Measurements from ENCODE around the gene KLHL11. TPM values are rescaled to one million over a fixed set of nuclear protein-coding genes. Genes with fewer than 3 reads are reported as not detected.
"Not testable (repeated sequence)": the region's sequence is repeated elsewhere in the genome, so short reads cannot be mapped to it uniquely, and the experiment has no call there.

Gene KLHL11
- total RNA-seq, 1 donor from 2014 or later: 15.2 TPM

GRCh38 chr17:41849251-41849990, 15.8 kb downstream of the KLHL11 start:
- no peak for DNase-seq (ENCODE audit: extremely low spot score in 2 of 2)
- intact Hi-C loops (cut with DNase I): no loop called here

GRCh38 chr17:41848788-41849187, 16.4 kb downstream of the KLHL11 start:
- Histone ChIP-seq H3K36me3 (peaks cover 0 to 10% of the 10 kb centered on the region in 2 donors), H3K4me1 (peaks cover 22% of the 10 kb centered on the region), H3K27me3 (no peaks in the 10 kb centered on the region), H3K9me3 (no peaks in the 10 kb centered on the region), H3K27ac (no peak overlapping the region), H3K4me3 (no peak overlapping the region)
- intact Hi-C loops (cut with DNase I): no loop called here
- TF ChIP-seq CTCF (IDR thresholded peaks at IDR 0.05) (no peak), POLR2AphosphoS5 (IDR thresholded peaks at IDR 0.05; ENCODE audit: insufficient read depth in 1 of 2, low read depth in 1 of 2) (no peak), POLR2A (IDR thresholded peaks at IDR 0.05) (no peak)
- DNase-seq (ENCODE audit: extremely low spot score in 2 of 2): no peak

More at GRCh38 chr17:41849251-41849990, 15.8 kb downstream of the KLHL11 start:
- H3K36me3 ChIP-seq: peaks cover 0 to 15% of the 10 kb centered on the region in 2 donors
- H3K27ac ChIP-seq: no peak overlapping the region
- TF ChIP-seq POLR2A (IDR thresholded peaks at IDR 0.05) (no peak), CTCF (IDR thresholded peaks at IDR 0.05) (no peak), POLR2AphosphoS5 (IDR thresholded peaks at IDR 0.05; ENCODE audit: insufficient read depth in 1 of 2, low read depth in 1 of 2) (no peak)
- H3K4me1 ChIP-seq: peaks cover 22% of the 10 kb centered on the region
- H3K9me3 ChIP-seq: no peaks in the 10 kb centered on the region
- no peak overlapping the region for H3K4me3 ChIP-seq
- no peaks in the 10 kb centered on the region for H3K27me3 ChIP-seq

- H3K4me1 ChIP-seq: peaks cover 12% of the 10 kb centered on the region
- DNase-seq (ENCODE audit: extremely low spot score in 2 of 2): no peak
- TF ChIP-seq POLR2AphosphoS5 (IDR thresholded peaks at IDR 0.05; ENCODE audit: insufficient read depth in 1 of 2, low read depth in 1 of 2) (no peak), POLR2A (IDR thresholded peaks at IDR 0.05) (no peak), CTCF (IDR thresholded peaks at IDR 0.05) (no peak)
- H3K36me3 ChIP-seq: no peaks in the 10 kb centered on the region
- no peak overlapping the region for H3K4me3 ChIP-seq
- no peak overlapping the region for H3K27ac ChIP-seq
- intact Hi-C loops (cut with DNase I): no loop called here
- H3K27me3 ChIP-seq: no peaks in the 10 kb centered on the region
- H3K9me3 ChIP-seq: no peaks in the 10 kb centered on the region
Observed at GRCh38 chr17:41844971-41845370, 20.3 kb downstream of the KLHL11 start.

- H3K36me3 ChIP-seq; H3K27me3 ChIP-seq; DNase-seq (ENCODE audit: extremely low spot score in 2 of 2); H3K4me3 ChIP-seq; H3K27ac ChIP-seq; intact Hi-C loops (cut with DNase I); H3K9me3 ChIP-seq; H3K4me1 ChIP-seq: not testable (repeated sequence)
Observed at GRCh38 chr17:41840781-41841180, 24.4 kb downstream of the KLHL11 start.

GRCh38 chr17:41839448-41839847, 25.8 kb downstream of the KLHL11 start:
- DNase-seq (ENCODE audit: extremely low spot score in 2 of 2); H3K36me3 ChIP-seq; H3K27ac ChIP-seq; H3K4me3 ChIP-seq; intact Hi-C loops (cut with DNase I); H3K9me3 ChIP-seq; H3K27me3 ChIP-seq: not testable (repeated sequence)
- peaks cover 19% of the 10 kb centered on the region for H3K4me1 ChIP-seq

- Histone ChIP-seq H3K36me3 (no peaks in the 10 kb centered on the region), H3K27me3 (no peaks in the 10 kb centered on the region), H3K9me3 (no peaks in the 10 kb centered on the region), H3K4me3 (peak within 1 kb of the TSS; percentile 73 to 99), H3K4me1 (peaks cover 20% of the 10 kb centered on the region), H3K27ac (peak within 1 kb of the TSS; percentile 74)
- TF ChIP-seq POLR2AphosphoS5 (IDR thresholded peaks at IDR 0.05; ENCODE audit: insufficient read depth in 1 of 2, low read depth in 1 of 2): no peak
- TF ChIP-seq CTCF (IDR thresholded peaks at IDR 0.05): no peak
- TF ChIP-seq POLR2A (IDR thresholded peaks at IDR 0.05): no peak
- intact Hi-C loops (cut with DNase I): no loop called here
- DNase-seq (ENCODE audit: extremely low spot score in 2 of 2): no peak
Observed at GRCh38 chr17:41837761-41838538, 27.3 kb downstream of the KLHL11 start, which contains the start of gene KLHL10. TSS of gene KLHL10 (plus strand) at chr17:41837825. CDS start at chr17:41837933, 108 bp downstream.
